SJCRH30 (cell line): ENCODE results near the gene KRT79. TPM values are rescaled to one million over a fixed set of nuclear protein-coding genes. Genes with fewer than 3 reads are reported as not detected.

Experiments used
- DNase-seq, 2 experiments: peaks; one replicate each; pipeline ENCODE4 v3.0.0-alpha.2; 2015 to 2020
- H3K27ac ChIP-seq: fragments of 250-450 bp; sonication (Bioruptor Pico); 2 replicates; pipeline ENCODE4 v1.5.1; 2020; ENCODE audit warnings: mild to moderate bottlenecking, moderate library complexity
- H3K27me3 ChIP-seq: fragments of 250-450 bp; sonication (Bioruptor Pico); 2 replicates; pipeline ENCODE4 v1.5.1; 2020; ENCODE audit warnings: mild to moderate bottlenecking, moderate library complexity
- H3K36me3 ChIP-seq: fragments of 250-450 bp; sonication (Bioruptor Pico); 2 replicates; pipeline ENCODE4 v1.5.1; 2020; ENCODE audit warnings: mild to moderate bottlenecking, moderate library complexity
- H3K4me1 ChIP-seq: fragments of 250-450 bp; sonication (Bioruptor Pico); 2 replicates; pipeline ENCODE4 v1.5.1; 2020; ENCODE audit warnings: mild to moderate bottlenecking, moderate library complexity
- H3K4me3 ChIP-seq: fragments of 250-450 bp; sonication (Bioruptor Pico); 2 replicates; pipeline ENCODE4 v1.5.1; 2020; ENCODE audit warnings: mild to moderate bottlenecking, moderate library complexity
- H3K9me3 ChIP-seq: fragments of 250-450 bp; sonication (Bioruptor Pico); replicated peaks from 2 replicates; pipeline ENCODE4 v1.5.1; 2020; ENCODE audit warnings: mild to moderate bottlenecking, moderate library complexity
- total RNA-seq: library from RNA; depleted of rRNA; stranded (reverse); fragments of >200 nt; shearing (Covaris generic); gene quantifications from 2 replicates; pipeline ENCODE4 v1.2.3, GENCODE V29; 2014

Gene KRT79
- total RNA-seq, 1 experiment from 2014 or later, result not detected

DNA sequence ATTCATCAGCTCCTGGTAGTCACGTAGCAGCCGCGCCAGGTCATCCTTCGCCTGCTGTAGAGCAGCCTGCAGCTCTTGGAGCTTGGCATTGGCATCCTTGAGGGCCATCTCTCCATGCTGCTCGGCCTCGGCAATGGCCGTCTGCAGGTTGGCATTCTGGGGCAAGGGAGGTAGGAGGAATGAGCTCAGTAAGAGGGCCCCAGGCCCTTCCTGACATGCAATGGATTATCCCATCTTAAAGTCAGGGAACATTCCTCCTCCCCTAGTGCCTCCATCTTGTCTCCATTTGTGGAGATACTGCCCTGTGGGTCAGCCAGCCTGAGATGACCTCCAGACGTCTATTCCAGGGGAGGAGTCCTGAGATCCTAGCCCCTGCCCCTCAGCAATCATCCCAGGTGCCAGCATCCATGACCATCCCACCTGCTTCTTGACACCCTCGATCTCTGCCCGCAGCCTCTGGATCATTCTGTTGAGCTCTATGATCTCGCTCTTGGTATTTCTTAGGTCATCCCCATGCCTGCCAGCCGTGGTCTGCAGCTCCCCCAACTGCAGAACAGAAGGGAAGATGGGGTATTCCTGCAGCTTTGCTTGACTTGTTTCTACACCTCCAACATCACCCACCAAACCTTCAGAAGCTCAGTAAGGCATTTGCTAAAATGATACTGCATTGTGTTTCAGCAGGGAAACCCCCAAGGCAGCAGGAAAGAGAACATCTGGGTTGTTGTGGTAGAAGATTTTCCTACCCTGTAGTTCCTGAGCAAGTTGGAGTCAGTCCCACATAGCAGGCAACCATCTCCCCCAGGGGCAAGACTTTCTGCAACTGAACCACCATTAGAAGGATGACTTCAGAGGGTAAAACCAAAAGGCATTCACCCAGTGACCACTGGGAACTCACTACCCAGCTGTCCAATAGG lies 42.6 kb downstream of the KRT79 start:
- Histone ChIP-seq H3K9me3 (no peaks in the 10 kb centered on the region), H3K27ac (no peak overlapping the region), H3K36me3 (no peaks in the 10 kb centered on the region), H3K27me3 (no peaks in the 10 kb centered on the region), H3K4me3 (no peak overlapping the region), H3K4me1 (no peaks in the 10 kb centered on the region)
- no peak for DNase-seq

DNA sequence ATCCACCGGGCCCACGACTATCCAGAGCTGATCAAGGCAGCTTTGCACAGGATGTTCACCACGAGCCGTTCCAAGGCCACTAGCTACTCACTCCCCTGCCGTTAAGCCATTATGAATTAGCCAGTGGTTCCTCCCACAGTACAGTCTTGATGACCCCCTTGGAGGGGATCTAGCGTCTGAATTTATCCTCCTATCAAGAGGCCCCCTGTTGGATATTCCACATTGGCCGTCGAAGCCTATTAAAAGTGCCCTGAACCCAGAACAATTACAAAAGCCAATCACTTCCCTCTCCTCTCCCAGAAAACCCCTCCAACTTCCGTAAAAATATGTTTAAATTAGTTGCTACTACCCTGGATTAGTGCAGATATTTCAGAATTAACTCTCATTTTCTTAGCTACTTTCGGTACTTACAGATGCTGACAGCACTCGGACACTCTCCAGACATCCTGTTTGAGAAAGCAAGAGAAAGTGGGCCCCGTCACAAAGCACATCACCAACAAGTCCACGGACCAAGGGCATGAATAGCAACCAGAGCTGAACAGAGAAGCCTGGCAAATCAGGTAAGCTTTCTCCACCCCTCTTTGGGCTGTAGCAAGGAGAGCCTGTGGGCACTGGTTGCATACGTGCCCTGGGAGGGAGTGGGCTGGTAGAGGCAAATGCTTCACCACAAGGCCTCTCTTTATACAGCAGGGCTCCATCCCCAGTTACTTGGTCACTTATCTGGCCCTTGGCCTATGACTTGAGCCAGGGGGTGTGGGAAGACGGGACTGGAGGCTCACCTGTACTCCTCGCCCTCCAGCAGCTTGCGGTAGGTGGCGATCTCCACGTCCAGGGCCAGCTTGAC lies 43.5 kb downstream of the KRT79 start:
- H3K27me3 ChIP-seq, result no peaks in the 10 kb centered on the region
- no peak overlapping the region for H3K27ac ChIP-seq
- no peak for DNase-seq
- H3K36me3 ChIP-seq, result no peaks in the 10 kb centered on the region
- H3K9me3 ChIP-seq, result no peaks in the 10 kb centered on the region
- H3K4me3 ChIP-seq, result no peak overlapping the region
- no peaks in the 10 kb centered on the region for H3K4me1 ChIP-seq

DNA sequence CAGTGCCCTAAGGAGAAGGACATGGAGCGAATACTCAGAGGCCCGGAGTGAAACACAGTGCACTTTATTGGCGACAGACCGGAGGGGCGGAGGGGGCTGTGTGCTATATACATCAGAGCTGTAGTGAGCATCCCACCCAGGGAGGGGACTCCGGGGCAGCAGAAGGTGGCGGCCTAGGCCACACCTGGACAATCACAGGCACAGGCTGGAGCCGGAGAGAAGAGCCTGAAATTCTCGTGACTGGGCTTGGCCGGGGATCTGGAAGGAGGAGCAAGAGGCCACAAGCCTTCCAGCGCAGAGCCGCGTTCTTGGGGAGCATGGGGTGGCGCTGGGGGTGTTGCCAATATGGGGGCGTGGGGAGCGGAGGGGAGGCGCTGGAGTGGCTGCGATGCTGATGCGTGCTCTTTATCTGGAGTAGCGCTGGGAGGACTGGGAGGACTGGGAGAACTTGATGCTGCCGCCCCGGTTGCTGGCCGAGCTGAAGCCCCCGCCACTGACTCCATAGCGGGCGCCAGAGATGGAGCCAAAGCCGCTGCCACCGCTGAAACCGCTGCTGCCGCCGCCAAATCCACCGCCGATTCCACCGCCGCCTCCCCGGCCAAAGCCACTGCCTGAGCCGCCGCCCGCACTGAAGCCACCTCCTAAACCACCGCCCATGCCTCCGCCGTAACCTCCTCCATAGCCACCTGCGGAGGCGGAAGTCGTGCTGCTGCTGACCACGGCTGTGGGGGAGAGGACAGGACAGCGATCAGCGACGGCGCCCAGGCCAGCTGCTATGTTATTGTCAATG lies 44.3 kb downstream of the KRT79 start:
- Histone ChIP-seq H3K4me1 (no peaks in the 10 kb centered on the region), H3K4me3 (no peak overlapping the region), H3K27ac (no peak overlapping the region), H3K36me3 (no peaks in the 10 kb centered on the region), H3K27me3 (no peaks in the 10 kb centered on the region), H3K9me3 (no peaks in the 10 kb centered on the region)
- DNase-seq, result no peak

DNA sequence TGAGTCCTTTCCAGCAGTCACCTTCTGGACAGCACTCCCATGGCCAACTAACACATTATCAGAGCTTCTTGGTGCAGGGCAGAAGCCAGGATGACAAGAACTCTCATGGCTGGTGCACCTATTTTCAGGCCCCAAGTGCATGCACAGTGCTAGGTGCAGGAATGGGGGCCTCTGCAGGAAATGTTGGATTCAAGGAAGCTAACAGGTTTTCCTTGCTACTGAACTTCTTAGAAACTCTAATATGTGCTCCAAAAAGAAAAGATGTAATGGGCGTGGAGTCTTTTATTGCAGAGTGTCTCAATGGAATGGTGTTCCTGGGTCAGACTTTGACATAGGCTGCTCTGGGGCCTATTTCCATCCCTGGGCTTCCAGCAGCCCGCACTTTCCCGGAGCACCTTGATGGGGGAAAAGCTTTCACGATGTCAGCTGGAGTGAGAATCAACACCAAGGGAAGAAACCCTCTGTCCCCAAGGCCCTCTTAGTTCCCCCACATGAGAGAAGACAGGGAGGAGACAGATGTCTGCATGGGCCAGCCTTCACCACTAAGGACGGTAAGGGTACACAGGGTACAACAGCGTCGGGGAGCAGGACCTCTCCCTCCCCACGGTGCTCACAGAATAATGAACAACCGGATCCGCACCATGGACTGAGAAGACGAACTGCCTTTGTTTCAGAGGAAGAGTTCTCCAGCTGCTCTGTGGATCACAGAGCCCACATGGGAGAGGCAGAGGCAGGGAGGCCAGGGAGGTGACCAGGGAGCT lies 45.1 kb downstream of the KRT79 start:
- Histone ChIP-seq H3K27ac (no peak overlapping the region), H3K27me3 (no peaks in the 10 kb centered on the region), H3K4me3 (no peak overlapping the region), H3K9me3 (no peaks in the 10 kb centered on the region), H3K36me3 (no peaks in the 10 kb centered on the region), H3K4me1 (no peaks in the 10 kb centered on the region)
- no peak for DNase-seq

DNA sequence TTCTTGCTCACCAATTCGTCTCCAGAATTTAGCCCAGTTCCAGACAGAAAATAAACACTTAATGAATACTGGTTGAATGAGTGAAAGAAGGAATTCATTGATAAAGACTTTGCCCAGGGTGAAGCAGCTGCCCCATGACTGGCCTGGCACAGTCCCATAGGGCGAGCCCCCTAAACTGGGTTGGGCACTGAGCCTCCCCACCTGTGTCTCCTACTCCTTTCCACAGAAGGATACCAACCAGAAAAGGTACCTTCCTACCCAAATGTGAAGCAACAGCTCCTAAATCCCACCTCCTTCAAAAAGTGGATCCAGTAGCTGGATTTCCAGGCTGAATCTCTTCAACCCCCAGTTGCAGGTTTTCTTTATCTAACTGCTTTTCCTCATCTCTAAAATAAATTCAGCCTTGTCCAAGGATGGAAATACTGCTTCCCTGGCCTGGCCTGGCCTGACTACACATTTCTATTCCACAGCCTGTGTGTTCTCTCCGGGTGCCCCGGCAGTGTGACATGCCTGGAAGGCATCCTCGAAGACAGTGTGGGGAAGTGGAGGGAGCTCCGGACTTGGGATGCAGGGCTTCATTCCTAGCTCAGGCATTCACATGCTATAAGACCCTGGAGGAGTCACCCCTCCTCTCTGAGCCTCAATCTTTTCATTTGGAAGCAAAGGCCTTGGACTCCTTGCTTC lies 45.8 kb downstream of the KRT79 start:
- no peak for DNase-seq
- H3K4me3 ChIP-seq, result no peak overlapping the region
- H3K36me3 ChIP-seq, result no peaks in the 10 kb centered on the region
- H3K4me1 ChIP-seq, result no peaks in the 10 kb centered on the region
- H3K27me3 ChIP-seq, result no peaks in the 10 kb centered on the region
- no peaks in the 10 kb centered on the region for H3K9me3 ChIP-seq
- no peak overlapping the region for H3K27ac ChIP-seq

DNA sequence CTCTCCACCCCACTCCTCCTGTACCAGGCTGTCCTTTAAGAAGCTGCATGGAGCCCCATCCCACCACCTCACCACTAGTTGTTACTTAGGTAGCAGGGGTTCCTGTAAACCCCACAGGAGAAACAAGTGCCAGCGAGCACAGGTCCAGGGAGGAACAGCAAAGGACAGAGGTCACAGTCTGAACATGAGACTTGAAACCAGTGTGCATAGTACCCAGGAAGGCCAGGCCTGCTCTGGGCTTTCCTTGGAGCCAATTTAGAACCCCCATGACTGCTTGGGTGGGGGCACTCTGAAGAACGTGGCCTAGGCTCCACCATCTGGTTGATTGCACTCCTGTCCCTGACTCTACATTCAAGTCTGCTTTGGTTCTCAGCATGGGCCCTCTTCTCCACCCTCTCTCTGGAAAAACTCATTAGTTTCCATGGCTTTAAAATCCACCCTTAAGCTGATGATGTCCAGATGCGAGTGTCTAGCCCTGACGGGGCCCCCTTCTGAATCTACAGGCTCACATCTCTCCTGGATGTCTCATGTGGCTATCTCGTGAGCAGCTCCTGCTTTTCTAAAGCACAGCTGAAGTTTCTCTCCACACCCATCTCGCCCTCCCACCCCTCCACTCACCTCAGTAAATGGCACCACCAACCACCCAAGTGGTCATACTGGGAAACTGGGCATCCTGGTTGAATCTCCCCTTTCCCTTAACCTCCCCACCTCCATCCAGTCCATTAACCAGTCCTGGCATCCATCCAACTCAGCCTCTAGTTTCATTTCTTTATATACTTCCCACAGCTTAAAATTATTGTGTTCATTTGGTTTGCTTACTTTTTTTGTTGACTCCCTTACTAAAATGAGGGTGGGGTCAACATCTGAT lies 46.6 kb downstream of the KRT79 start:
- Histone ChIP-seq H3K27ac (no peak overlapping the region), H3K9me3 (no peaks in the 10 kb centered on the region), H3K4me3 (no peak overlapping the region), H3K27me3 (no peaks in the 10 kb centered on the region), H3K36me3 (no peaks in the 10 kb centered on the region), H3K4me1 (no peaks in the 10 kb centered on the region)
- no peak for DNase-seq

DNA sequence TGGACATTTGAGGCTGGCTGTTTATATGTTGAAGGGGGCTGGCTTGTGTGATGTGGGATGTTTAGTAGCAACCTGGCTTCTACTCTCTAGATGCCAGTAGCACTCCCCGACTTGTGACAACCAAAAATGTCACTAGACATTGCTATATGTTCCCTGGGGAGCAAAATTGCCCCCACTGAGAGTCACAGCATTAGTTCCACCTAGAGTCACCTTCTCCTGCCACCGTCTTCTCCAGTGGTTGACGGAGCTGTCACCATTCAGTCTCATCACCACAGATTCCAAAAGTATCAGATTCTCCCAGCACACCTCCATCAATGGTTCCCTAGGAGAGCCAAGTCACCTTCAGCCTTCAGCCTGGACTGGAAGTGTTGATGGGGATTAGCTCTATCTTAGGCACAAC lies 49.2 kb downstream of the KRT79 start:
- no peak for DNase-seq
- no peaks in the 10 kb centered on the region for H3K27me3 ChIP-seq
- H3K4me1 ChIP-seq, result no peaks in the 10 kb centered on the region
- H3K36me3 ChIP-seq, result no peaks in the 10 kb centered on the region
- H3K9me3 ChIP-seq, result no peaks in the 10 kb centered on the region
- no peak overlapping the region for H3K4me3 ChIP-seq
- no peak overlapping the region for H3K27ac ChIP-seq

DNA sequence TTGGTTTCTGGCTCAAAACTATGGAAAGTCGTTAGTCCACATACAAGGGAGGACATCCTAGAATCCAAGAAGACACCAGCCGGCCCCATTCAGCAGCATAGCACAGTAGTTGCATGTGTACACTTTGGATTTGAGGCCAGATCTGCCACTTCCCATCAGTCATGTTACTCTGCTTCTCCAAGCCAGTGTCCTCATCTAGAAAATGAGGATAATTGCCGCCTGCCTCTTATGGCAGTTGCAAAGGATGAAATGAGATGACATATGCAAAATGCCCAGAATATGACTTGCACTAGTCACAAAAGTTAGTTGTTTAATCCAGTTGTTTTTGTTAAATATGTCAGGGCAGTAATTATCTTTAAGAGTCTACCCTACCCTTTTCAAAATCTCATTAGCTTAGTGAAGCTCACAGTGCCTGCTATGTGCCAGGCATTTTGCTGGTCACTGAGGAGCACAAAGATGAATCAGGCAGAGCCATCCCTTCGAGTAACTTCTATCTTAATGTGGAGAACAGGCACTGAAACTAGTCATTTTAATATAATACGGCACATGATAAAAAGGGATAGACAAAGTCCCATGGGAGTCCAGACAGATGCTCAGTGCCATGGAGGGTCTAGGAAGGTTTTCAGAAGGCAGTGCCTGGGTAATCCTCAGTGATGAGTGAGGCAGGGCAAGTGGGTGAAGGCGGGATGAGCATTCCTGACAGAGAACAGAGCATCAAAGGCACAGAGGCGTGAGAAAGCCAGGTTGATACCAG lies 50.4 kb downstream of the KRT79 start:
- no peak overlapping the region for H3K27ac ChIP-seq
- no peaks in the 10 kb centered on the region for H3K36me3 ChIP-seq
- no peak for DNase-seq
- H3K4me1 ChIP-seq, result no peaks in the 10 kb centered on the region
- H3K27me3 ChIP-seq, result no peaks in the 10 kb centered on the region
- no peak overlapping the region for H3K4me3 ChIP-seq
- no peaks in the 10 kb centered on the region for H3K9me3 ChIP-seq

DNA sequence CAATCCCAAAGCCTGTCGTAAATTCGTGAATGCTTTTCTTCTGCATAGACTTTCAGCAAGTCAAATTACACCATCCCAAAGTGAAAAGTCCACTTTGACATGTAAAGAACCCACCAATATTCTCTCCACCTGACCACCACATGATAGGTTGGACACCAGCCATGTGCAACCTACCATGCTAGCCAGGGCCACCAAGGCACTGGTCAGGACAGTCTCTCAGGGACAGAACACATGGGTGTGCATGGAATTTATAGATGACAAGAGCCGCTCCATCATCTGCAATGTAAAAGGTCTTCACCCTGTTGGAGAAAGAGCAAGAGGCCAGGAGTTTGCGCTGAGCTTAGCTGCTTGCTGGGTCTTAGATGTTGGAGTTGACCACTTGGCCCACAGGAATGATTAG lies 51.6 kb downstream of the KRT79 start:
- no peak overlapping the region for H3K27ac ChIP-seq
- H3K4me3 ChIP-seq, result no peak overlapping the region
- no peak for DNase-seq
- H3K4me1 ChIP-seq, result no peaks in the 10 kb centered on the region
- no peaks in the 10 kb centered on the region for H3K27me3 ChIP-seq
- no peaks in the 10 kb centered on the region for H3K36me3 ChIP-seq
- H3K9me3 ChIP-seq, result no peaks in the 10 kb centered on the region

DNA sequence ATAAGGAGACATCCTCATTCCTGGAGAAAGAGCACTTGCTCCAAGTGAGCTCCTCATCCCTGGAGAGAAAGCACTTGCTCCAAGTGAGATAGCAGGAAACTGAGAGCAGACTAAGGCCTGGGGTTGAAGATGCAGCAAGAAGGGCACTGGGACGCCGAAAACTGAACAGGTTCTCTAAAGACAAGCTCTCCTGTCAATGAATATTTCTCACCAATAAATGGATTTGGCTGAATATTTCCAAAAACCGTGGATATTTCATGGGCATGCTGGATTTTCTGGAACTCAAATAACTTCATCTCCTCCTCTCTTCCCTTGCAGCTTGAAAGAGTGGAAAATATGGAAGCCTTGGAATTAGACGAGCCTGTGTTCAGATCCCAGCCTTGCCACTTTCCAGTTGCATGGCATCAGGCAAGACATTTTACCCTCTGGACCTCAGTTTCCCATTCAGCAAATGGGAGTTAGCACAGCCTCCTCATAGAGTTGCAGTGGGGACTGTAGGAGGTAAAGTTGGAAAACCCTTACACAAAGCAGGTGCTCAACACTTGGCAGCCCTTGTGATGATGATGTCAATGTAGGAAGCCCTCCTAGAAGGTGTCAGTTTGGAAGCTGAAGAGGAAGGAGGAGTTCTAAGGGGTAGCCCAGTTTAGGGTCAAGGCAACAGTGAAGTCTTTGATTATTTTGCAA lies 52.6 kb downstream of the KRT79 start:
- Histone ChIP-seq H3K9me3 (no peaks in the 10 kb centered on the region), H3K27me3 (no peaks in the 10 kb centered on the region), H3K4me3 (no peak overlapping the region), H3K27ac (no peak overlapping the region), H3K36me3 (no peaks in the 10 kb centered on the region), H3K4me1 (no peaks in the 10 kb centered on the region)
- no peak for DNase-seq

DNA sequence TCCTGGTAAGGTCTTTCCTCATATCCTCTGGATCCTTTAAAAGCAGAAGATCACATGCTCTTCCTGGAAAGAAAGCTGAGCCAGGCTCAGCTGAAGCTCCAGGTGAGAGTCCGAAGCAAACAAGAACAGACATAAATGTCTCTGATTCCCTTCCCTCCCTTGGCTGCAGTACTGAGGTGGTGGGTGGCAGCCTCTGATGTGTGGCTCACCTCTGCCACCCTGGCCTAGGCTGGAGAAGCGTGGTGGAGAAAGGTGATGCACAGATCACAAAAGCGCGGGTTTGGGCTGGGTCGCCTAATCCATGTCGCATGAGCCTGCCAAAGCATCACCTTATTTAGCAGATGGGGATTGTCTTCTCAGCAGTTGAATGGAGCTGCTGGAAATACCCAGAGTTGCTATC lies 54.2 kb downstream of the KRT79 start:
- Histone ChIP-seq H3K27ac (no peak overlapping the region), H3K27me3 (no peaks in the 10 kb centered on the region), H3K36me3 (no peaks in the 10 kb centered on the region), H3K4me1 (no peaks in the 10 kb centered on the region), H3K4me3 (no peak overlapping the region), H3K9me3 (no peaks in the 10 kb centered on the region)
- DNase-seq, result no peak

DNA sequence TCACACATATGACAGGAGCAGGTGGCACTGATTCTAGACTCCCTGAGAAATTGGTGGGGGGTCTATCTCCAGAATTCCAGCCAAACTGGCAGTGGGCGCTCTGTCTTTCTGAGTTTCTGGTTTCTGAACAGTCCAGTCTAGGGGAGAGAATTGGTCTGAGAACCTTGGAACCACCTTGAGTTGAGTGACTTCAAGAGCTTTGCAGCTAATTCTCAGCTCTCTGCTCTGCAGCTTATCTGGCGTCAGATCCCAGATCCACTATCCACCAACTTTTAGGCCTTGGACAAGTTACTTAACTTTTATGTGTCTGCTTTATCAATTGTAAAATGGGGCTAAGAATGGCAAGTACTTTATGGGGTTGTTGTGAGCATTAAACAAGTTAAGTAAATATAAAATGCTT lies 55.3 kb downstream of the KRT79 start:
- H3K4me1 ChIP-seq, result no peaks in the 10 kb centered on the region
- H3K4me3 ChIP-seq, result no peak overlapping the region

More for the DNA sequence above, 55.3 kb downstream of the KRT79 start:
- Histone ChIP-seq H3K27ac (no peak overlapping the region), H3K9me3 (no peaks in the 10 kb centered on the region), H3K27me3 (no peaks in the 10 kb centered on the region), H3K36me3 (no peaks in the 10 kb centered on the region)
- no peak for DNase-seq
